OCI-LY7 (cell line): ENCODE measurements around the gene CXCL14. TPM values are rescaled to one million over a fixed set of nuclear protein-coding genes. Genes with fewer than 3 reads are reported as not detected.

Experiments used
- BruUV-seq: library from RNA; stranded (reverse); fragments of 400-500 nt; replicated peaks from 2 replicates; lab custom pipeline; 2021; lab: Mats Ljungman, UMichigan
- CTCF ChIA-PET: fragments of 300-600 bp; sonication (Branson Sonifier 250); formaldehyde crosslinking; loops from one replicate; lab custom pipeline; 2022; ENCODE audit warnings: antibody characterized with exemption; ENCODE audit not compliant: unreplicated experiment; lab: Charles Lee
- POLR2A ChIA-PET: fragments of 300-600 bp; sonication (Branson Sonifier 250); formaldehyde crosslinking; loops from one replicate; lab custom pipeline; 2022; ENCODE audit warnings: antibody characterized with exemption; lab: Charles Lee
- DNase-seq: peaks from one replicate; pipeline ENCODE4 v3.0.0-alpha.2; 2015; ENCODE audit warnings: low spot score
- H2AFZ ChIP-seq: fragments of 200-600 bp; sonication (generic), shearing (Covaris generic); 2 replicates; pipeline ENCODE4 v1.6.1; 2014; ENCODE audit warnings: mild to moderate bottlenecking, antibody characterized with exemption, low read length, moderate library complexity
- H3K27ac ChIP-seq: fragments of 200-600 bp; sonication (generic); 2 replicates; pipeline ENCODE4 v1.5.1; 2014; ENCODE audit warnings: mixed run types, low read depth, mild to moderate bottlenecking, moderate library complexity, low read length, inconsistent platforms; ENCODE audit not compliant: poor library complexity, severe bottlenecking
- H3K36me3 ChIP-seq: fragments of 200-600 bp; sonication (generic); 2 replicates; pipeline ENCODE4 v1.6.1; 2014; ENCODE audit warnings: mild to moderate bottlenecking, antibody characterized with exemption, low read length, moderate library complexity, mixed read lengths; ENCODE audit not compliant: insufficient read depth
- H3K4me1 ChIP-seq: fragments of 200-600 bp; sonication (generic); 2 replicates; pipeline ENCODE4 v1.5.1; 2014; ENCODE audit warnings: mild to moderate bottlenecking, low read length; ENCODE audit not compliant: insufficient read depth, poor library complexity, severe bottlenecking
- H3K4me2 ChIP-seq: fragments of 200-600 bp; sonication (generic); 2 replicates; pipeline ENCODE4 v1.6.1; 2014; ENCODE audit warnings: mild to moderate bottlenecking, low read length
- H3K4me3 ChIP-seq: fragments of 200-600 bp; sonication (generic); 2 replicates; pipeline ENCODE4 v1.5.1; 2014; ENCODE audit warnings: mild to moderate bottlenecking, low read depth, low read length; ENCODE audit not compliant: poor library complexity, severe bottlenecking
- H3K79me2 ChIP-seq: fragments of 200-600 bp; sonication (generic); 2 replicates; pipeline ENCODE4 v1.6.1; 2016; ENCODE audit warnings: low read depth, mild to moderate bottlenecking, low read length, moderate library complexity, mixed read lengths; ENCODE audit not compliant: insufficient read depth
- H3K9me2 ChIP-seq: fragments of 200-600 bp; sonication (generic); 2 replicates; pipeline ENCODE4 v1.6.1; 2016; ENCODE audit warnings: mild to moderate bottlenecking, low read length, mixed read lengths; ENCODE audit not compliant: insufficient read depth
- H3K9me3 ChIP-seq: fragments of 200-600 bp; sonication (generic); 2 replicates; pipeline ENCODE4 v1.6.1; 2014; ENCODE audit warnings: mild to moderate bottlenecking, mixed run types, low read length, mixed read lengths
- H4K20me1 ChIP-seq: fragments of 200-600 bp; sonication (generic); 2 replicates; pipeline ENCODE4 v1.6.1; 2014; ENCODE audit warnings: mild to moderate bottlenecking, antibody characterized with exemption, low read length, moderate library complexity, mixed read lengths; ENCODE audit not compliant: insufficient read depth
- CTCF ChIP-seq: fragments of 200-600 bp; sonication (generic); conservative IDR thresholded peaks from 2 replicates; pipeline ENCODE4 v1.5.1; 2014; ENCODE audit warnings: mild to moderate bottlenecking, antibody characterized with exemption, low read length, moderate library complexity, mixed read lengths
- EZH2phosphoT487 ChIP-seq: fragments of 200-600 bp; sonication (generic); IDR thresholded peaks from 2 replicates; pipeline ENCODE4 v1.6.1; 2018; ENCODE audit warnings: low read depth, borderline replicate concordance, mild to moderate bottlenecking, mixed run types, antibody characterized with exemption, low read length, moderate library complexity, mixed read lengths
- intact Hi-C: fragments of 100-400 bp; cut with micrococcal nuclease; formaldehyde crosslinking; loops from one replicate; pipeline ENCODE4 v1.10.0; 2022; ENCODE audit not compliant: unreplicated experiment
- total RNA-seq, 2 experiments: library from RNA; depleted of rRNA in 1 of 2; stranded (reverse); fragments of >200 nt in 1 of 2; shearing (Covaris generic) in 1 of 2; gene quantifications; 2 replicates each; pipeline ENCODE4 v1.2.3, GENCODE V29; 2014 to 2022

The CXCL14 gene
- total RNA-seq, 2 experiments from 2014 or later: not detected

GRCh38 chr5:135538261-135538660 is 40.5 kb downstream of the CXCL14 start:
- no peak for DNase-seq
- intact Hi-C loops: loop anchor here (5.0 kb wide), 1 partner anchor 61 kb away; no protein-coding TSS in a partner anchor
- BruUV-seq: no TSS peak
- Histone ChIP-seq H3K36me3 (no peaks in the 10 kb centered on the region), H3K4me3 (no peak overlapping the region), H3K79me2 (no peaks in the 10 kb centered on the region), H3K4me2 (no peak overlapping the region), H4K20me1 (no peaks in the 10 kb centered on the region), H3K9me2 (no peaks in the 10 kb centered on the region), H2AFZ (no peak overlapping the region), H3K4me1 (no peaks in the 10 kb centered on the region), H3K27ac (no peak overlapping the region), H3K9me3 (no peaks in the 10 kb centered on the region)
- TF ChIP-seq EZH2phosphoT487: no peak
- TF ChIP-seq CTCF: no peak
- POLR2A ChIA-PET: no interaction called here
- CTCF ChIA-PET: no interaction called here

GRCh38 chr5:135537745-135538144 is 41.0 kb downstream of the CXCL14 start:
- BruUV-seq: no TSS peak
- H4K20me1 ChIP-seq: no peaks in the 10 kb centered on the region
- no peak overlapping the region for H2AFZ ChIP-seq
- intact Hi-C loops: loop anchor here (5.0 kb wide), 1 partner anchor 60 kb away; no protein-coding TSS in a partner anchor
- no peaks in the 10 kb centered on the region for H3K9me3 ChIP-seq
- H3K79me2 ChIP-seq: no peaks in the 10 kb centered on the region
- ChIA-PET CTCF (no interaction called here), POLR2A (no interaction called here)
- no peaks in the 10 kb centered on the region for H3K4me1 ChIP-seq
- H3K4me3 ChIP-seq: no peak overlapping the region
- no peak for DNase-seq
- H3K36me3 ChIP-seq: no peaks in the 10 kb centered on the region
- H3K27ac ChIP-seq: no peak overlapping the region
- H3K4me2 ChIP-seq: no peak overlapping the region
- TF ChIP-seq CTCF (no peak), EZH2phosphoT487 (no peak)
- no peaks in the 10 kb centered on the region for H3K9me2 ChIP-seq

- TF ChIP-seq EZH2phosphoT487: no peak
- no peak for TF ChIP-seq CTCF
- no peaks in the 10 kb centered on the region for H3K9me2 ChIP-seq
- H2AFZ ChIP-seq: no peak overlapping the region
- ChIA-PET POLR2A (no interaction called here), CTCF (no interaction called here)
- H3K9me3 ChIP-seq: no peaks in the 10 kb centered on the region
- H3K27ac ChIP-seq: no peak overlapping the region
- no peak for DNase-seq
- intact Hi-C loops: loop anchor here (5.0 kb wide), 1 partner anchor 60 kb away; no protein-coding TSS in a partner anchor
- H3K4me2 ChIP-seq: no peak overlapping the region
- H3K4me3 ChIP-seq: no peak overlapping the region
- no TSS peak for BruUV-seq
- H3K79me2 ChIP-seq: no peaks in the 10 kb centered on the region
- no peaks in the 10 kb centered on the region for H4K20me1 ChIP-seq
- H3K36me3 ChIP-seq: no peaks in the 10 kb centered on the region
- H3K4me1 ChIP-seq: no peaks in the 10 kb centered on the region
Observed at GRCh38 chr5:135537271-135537670, 41.5 kb downstream of the CXCL14 start.
